Measurements from ENCODE around the gene EHMT1.

EHMT1 gene

DNA sequence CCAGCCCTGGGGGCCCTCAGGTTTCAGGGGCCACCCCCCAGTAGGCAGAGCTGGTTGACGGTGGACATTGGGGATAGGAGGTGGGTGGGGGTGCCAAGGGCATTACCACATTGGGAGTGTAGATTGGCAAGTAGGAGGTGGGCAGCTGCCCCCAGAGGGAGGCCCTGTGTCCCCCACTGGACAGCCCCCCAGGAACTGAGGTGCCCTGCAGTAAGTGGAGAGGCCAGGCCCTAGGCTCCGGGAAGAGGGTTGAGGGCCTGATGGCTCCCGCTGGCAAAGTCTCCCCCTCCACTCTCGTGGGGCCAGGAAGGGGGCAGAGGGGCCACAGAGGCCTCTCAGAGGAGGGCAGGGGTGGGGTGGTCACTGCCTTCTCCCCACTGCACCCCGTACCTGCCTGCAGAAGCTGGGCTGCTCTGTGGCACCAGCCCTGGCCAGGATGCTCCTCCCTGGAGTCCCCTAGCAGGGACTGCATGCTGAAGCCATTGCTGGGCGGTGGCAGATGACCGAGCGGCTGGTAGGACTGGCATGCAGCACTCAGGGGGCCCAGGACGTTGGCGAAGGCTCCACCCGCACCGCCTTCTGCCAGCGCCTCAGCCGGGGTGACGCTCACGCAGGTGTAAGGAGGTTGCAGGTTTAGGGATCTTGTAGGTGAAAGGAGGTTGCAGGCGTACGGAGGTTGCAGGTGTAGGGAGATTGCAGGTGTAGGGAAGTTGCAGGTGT lies 169.1 kb downstream of the EHMT1 start:
- TF ChIP-seq OSR1 (CRISPR knock-in tag; IDR thresholded peaks at IDR 0.05) (no peak), ZFP30 (CRISPR knock-in tag; IDR thresholded peaks at IDR 0.05) (no peak), ZNF565 (CRISPR knock-in tag; conservative IDR thresholded peaks at IDR 0.05; ENCODE audit: low read depth) (no peak), ESRRG (CRISPR knock-in tag; IDR thresholded peaks at IDR 0.05) (no peak), ARNTL (CRISPR knock-in tag; IDR thresholded peaks at IDR 0.05; ENCODE audit: borderline replicate concordance, low read depth) (no peak), RARB (CRISPR knock-in tag; IDR thresholded peaks at IDR 0.05) (no peak), ZNF70 (CRISPR knock-in tag; IDR thresholded peaks at IDR 0.05) (no peak), TOX (CRISPR knock-in tag; IDR thresholded peaks at IDR 0.05; ENCODE audit: borderline replicate concordance) (no peak), ZC3H10 (CRISPR knock-in tag; IDR thresholded peaks at IDR 0.05) (no peak)
- TF ChIP-seq, protein P1, sequence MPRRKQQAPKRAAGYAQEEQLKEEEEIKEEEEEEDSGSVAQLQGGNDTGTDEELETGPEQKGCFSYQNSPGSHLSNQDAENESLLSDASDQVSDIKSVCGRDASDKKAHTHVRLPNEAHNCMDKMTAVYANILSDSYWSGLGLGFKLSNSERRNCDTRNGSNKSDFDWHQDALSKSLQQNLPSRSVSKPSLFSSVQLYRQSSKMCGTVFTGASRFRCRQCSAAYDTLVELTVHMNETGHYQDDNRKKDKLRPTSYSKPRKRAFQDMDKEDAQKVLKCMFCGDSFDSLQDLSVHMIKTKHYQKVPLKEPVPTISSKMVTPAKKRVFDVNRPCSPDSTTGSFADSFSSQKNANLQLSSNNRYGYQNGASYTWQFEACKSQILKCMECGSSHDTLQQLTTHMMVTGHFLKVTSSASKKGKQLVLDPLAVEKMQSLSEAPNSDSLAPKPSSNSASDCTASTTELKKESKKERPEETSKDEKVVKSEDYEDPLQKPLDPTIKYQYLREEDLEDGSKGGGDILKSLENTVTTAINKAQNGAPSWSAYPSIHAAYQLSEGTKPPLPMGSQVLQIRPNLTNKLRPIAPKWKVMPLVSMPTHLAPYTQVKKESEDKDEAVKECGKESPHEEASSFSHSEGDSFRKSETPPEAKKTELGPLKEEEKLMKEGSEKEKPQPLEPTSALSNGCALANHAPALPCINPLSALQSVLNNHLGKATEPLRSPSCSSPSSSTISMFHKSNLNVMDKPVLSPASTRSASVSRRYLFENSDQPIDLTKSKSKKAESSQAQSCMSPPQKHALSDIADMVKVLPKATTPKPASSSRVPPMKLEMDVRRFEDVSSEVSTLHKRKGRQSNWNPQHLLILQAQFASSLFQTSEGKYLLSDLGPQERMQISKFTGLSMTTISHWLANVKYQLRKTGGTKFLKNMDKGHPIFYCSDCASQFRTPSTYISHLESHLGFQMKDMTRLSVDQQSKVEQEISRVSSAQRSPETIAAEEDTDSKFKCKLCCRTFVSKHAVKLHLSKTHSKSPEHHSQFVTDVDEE (CRISPR knock-in tag; IDR thresholded peaks at IDR 0.05) = no peak
- TF ChIP-seq, protein P2, sequence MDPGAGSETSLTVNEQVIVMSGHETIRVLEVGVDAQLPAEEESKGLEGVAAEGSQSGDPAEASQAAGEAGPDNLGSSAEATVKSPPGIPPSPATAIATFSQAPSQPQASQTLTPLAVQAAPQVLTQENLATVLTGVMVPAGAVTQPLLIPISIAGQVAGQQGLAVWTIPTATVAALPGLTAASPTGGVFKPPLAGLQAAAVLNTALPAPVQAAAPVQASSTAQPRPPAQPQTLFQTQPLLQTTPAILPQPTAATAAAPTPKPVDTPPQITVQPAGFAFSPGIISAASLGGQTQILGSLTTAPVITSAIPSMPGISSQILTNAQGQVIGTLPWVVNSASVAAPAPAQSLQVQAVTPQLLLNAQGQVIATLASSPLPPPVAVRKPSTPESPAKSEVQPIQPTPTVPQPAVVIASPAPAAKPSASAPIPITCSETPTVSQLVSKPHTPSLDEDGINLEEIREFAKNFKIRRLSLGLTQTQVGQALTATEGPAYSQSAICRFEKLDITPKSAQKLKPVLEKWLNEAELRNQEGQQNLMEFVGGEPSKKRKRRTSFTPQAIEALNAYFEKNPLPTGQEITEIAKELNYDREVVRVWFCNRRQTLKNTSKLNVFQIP (CRISPR knock-in tag; IDR thresholded peaks at IDR 0.05; ENCODE audit: borderline replicate concordance, low read depth) = no peak
- ATAC-seq = no peak

DNA sequence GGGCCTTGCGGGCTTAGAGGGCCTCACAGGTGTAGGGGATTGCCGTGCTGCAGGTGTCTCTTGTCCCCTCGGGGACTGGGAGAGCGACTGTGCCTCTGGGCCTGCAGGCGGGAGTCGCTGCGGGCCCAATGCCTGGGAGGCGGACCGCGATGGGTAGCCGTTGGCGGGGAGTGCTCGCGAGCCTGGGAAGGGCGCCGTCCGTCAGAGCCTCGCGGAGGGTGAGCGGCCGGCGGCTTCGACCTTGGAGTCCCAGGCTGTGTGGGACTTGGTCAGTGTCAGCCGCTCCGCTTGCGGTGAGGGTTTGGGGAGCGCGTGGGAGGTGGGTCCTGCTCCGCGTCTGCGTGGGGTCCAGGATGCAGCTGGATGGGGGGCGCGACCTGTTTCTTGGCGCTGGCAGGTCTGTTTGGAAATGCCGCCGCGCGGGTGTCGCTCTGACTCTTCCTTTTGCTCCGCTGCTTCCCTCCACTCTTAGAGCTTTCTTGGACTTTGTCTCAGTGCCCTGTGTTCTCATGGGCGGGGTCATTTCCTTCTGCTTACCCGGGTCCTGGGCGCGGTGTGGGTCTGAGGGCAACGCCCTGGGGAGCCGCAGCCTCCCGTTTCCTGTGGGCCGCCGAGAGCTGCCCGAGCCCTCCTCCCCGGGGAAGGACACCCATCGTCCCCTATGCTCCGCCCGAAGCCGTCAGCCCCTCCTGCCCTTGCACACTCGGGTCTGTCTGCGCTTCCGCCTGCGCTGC lies 169.9 kb downstream of the EHMT1 start:
- TF ChIP-seq OSR1 (CRISPR knock-in tag; IDR thresholded peaks at IDR 0.05) (no peak), ZNF8 (CRISPR knock-in tag; IDR thresholded peaks at IDR 0.05) (no peak), ZC3H10 (CRISPR knock-in tag; IDR thresholded peaks at IDR 0.05) (no peak), ZNF565 (CRISPR knock-in tag; conservative IDR thresholded peaks at IDR 0.05; ENCODE audit: low read depth) (no peak), TCF4 (CRISPR knock-in tag; IDR thresholded peaks at IDR 0.05; ENCODE audit: borderline replicate concordance) (no peak), SNAI2 (CRISPR knock-in tag; IDR thresholded peaks at IDR 0.05) (no peak), ESRRG (CRISPR knock-in tag; IDR thresholded peaks at IDR 0.05) (no peak), BACH2 (CRISPR knock-in tag; IDR thresholded peaks at IDR 0.05; ENCODE audit: borderline replicate concordance) (no peak), GLIS3 (CRISPR knock-in tag; IDR thresholded peaks at IDR 0.05) (no peak), ISL1 (CRISPR knock-in tag; IDR thresholded peaks at IDR 0.05) (no peak), PPARA (CRISPR knock-in tag; IDR thresholded peaks at IDR 0.05; ENCODE audit: borderline replicate concordance) (no peak), ZFP30 (CRISPR knock-in tag; IDR thresholded peaks at IDR 0.05) (no peak), ZFP3 (CRISPR knock-in tag; IDR thresholded peaks at IDR 0.05) (no peak), ZNF70 (CRISPR knock-in tag; IDR thresholded peaks at IDR 0.05) (no peak), CSDC2 (CRISPR knock-in tag; IDR thresholded peaks at IDR 0.05) (no peak)
- TF ChIP-seq, protein P1 (CRISPR knock-in tag; IDR thresholded peaks at IDR 0.05) = no peak
- TF ChIP-seq, protein P2 (CRISPR knock-in tag; IDR thresholded peaks at IDR 0.05; ENCODE audit: borderline replicate concordance, low read depth) = no peak
- TF ChIP-seq, protein P3, sequence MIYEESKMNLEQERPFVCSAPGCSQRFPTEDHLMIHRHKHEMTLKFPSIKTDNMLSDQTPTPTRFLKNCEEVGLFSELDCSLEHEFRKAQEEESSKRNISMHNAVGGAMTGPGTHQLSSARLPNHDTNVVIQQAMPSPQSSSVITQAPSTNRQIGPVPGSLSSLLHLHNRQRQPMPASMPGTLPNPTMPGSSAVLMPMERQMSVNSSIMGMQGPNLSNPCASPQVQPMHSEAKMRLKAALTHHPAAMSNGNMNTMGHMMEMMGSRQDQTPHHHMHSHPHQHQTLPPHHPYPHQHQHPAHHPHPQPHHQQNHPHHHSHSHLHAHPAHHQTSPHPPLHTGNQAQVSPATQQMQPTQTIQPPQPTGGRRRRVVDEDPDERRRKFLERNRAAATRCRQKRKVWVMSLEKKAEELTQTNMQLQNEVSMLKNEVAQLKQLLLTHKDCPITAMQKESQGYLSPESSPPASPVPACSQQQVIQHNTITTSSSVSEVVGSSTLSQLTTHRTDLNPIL (CRISPR knock-in tag; IDR thresholded peaks at IDR 0.05; ENCODE audit: low read depth) = no peak
- TF ChIP-seq, protein P4, sequence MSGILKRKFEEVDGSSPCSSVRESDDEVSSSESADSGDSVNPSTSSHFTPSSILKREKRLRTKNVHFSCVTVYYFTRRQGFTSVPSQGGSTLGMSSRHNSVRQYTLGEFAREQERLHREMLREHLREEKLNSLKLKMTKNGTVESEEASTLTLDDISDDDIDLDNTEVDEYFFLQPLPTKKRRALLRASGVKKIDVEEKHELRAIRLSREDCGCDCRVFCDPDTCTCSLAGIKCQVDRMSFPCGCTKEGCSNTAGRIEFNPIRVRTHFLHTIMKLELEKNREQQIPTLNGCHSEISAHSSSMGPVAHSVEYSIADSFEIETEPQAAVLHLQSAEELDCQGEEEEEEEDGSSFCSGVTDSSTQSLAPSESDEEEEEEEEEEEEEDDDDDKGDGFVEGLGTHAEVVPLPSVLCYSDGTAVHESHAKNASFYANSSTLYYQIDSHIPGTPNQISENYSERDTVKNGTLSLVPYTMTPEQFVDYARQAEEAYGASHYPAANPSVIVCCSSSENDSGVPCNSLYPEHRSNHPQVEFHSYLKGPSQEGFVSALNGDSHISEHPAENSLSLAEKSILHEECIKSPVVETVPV (CRISPR knock-in tag; IDR thresholded peaks at IDR 0.05) = no peak
- no peak; the same call in 2 of the 3 replicates for ATAC-seq
